ENCODE results near the gene ITGB2.

The ITGB2 gene

GRCh38 chr21:44942566-44942965 lies 21.9 kb upstream of the ITGB2 start:
- H3K9me3 ChIP-seq (ENCODE audit: control insufficient read depth, low read length) = no peaks in the 10 kb centered on the region
- no peak overlapping the region for H2AFZ ChIP-seq
- H3K27ac ChIP-seq = no peak overlapping the region
- H3K79me2 ChIP-seq = peaks cover 3% of the 10 kb centered on the region
- no peak overlapping the region for H3K4me3 ChIP-seq (ENCODE audit: low read depth, low read length)
- H3K36me3 ChIP-seq (ENCODE audit: control insufficient read depth, insufficient read depth, low read length) = no peaks in the 10 kb centered on the region
- H3K9ac ChIP-seq = no peak overlapping the region
- H3K4me1 ChIP-seq = no peaks in the 10 kb centered on the region
- no peak overlapping the region for H3K4me2 ChIP-seq (ENCODE audit: low read length)
- TF ChIP-seq CTCF (IDR thresholded peaks at IDR 0.05) = no peak
- H3K27me3 ChIP-seq (ENCODE audit: control insufficient read depth, insufficient read depth, low read length) = no peaks in the 10 kb centered on the region

DNA sequence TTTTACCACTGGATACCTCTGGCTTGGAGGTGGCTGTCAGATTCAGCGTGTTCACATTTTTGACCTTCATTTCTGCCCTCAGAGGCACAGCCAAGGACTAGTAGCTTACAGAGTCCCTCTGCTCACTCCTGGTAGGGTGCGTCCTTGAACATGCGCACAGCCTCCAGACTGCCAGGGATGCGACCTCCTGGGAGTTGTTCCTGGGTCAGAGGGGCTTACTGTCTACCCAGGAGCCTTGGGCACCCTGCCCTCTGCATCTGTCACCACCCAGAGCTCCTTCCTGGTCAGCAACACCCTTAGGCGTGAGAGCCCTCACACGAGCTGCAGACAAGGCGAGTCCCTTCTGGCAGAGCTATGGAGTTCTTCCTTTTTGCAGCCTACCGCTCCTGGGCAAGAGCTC lies 20.9 kb upstream of the ITGB2 start:
- Histone ChIP-seq H3K4me3 (ENCODE audit: low read depth, low read length) (no peak overlapping the region), H3K4me1 (no peaks in the 10 kb centered on the region), H3K9ac (no peak overlapping the region), H3K36me3 (ENCODE audit: control insufficient read depth, insufficient read depth, low read length) (no peaks in the 10 kb centered on the region), H2AFZ (no peak overlapping the region), H3K27ac (no peak overlapping the region), H3K27me3 (ENCODE audit: control insufficient read depth, insufficient read depth, low read length) (no peaks in the 10 kb centered on the region), H3K9me3 (ENCODE audit: control insufficient read depth, low read length) (no peaks in the 10 kb centered on the region), H3K4me2 (ENCODE audit: low read length) (no peak overlapping the region), H3K79me2 (peaks cover 3% of the 10 kb centered on the region)
- no peak for TF ChIP-seq CTCF (IDR thresholded peaks at IDR 0.05)

- Histone ChIP-seq H3K4me1 (no peaks in the 10 kb centered on the region), H3K4me3 (ENCODE audit: low read depth, low read length) (peak overlapping the region; percentile 68), H3K79me2 (peaks cover 3% of the 10 kb centered on the region), H3K27me3 (ENCODE audit: control insufficient read depth, insufficient read depth, low read length) (no peaks in the 10 kb centered on the region), H3K36me3 (ENCODE audit: control insufficient read depth, insufficient read depth, low read length) (no peaks in the 10 kb centered on the region), H3K9me3 (ENCODE audit: control insufficient read depth, low read length) (no peaks in the 10 kb centered on the region), H3K4me2 (ENCODE audit: low read length) (peak overlapping the region; percentile 88), H3K9ac (no peak overlapping the region), H2AFZ (peak overlapping the region; percentile 93), H3K27ac (no peak overlapping the region)
- TF ChIP-seq CTCF (IDR thresholded peaks at IDR 0.05) = no peak
Measured at GRCh38 chr21:44940116-44940631, 19.5 kb upstream of the ITGB2 start.

DNA sequence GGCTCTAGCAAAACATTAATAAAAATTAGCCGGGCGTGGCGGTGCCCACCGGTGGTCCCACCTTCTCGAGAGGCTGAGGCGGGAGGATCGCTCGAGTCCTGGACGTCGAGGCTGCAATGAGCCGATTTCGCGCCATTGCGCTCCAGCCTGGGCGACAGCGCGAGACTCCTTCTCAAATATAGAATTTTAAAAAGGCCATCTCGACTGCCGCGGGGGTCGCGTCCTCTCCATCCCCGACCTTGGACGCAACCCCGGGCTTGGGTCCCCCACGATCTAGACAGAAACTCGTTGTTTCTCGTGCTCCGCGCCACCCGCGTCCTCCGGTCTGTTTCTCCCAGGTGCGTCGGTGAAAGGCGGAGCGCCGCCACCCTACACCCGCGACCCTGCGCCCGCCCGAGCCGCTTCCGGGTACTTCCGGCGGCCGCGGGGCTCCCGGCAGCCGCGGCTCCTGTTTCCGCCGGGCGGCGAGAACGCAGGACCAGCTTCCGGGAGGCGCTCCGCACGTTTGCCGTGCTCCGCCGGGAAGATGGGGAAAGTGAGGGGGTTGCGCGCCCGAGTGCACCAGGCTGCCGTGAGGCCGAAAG lies 18.9 kb upstream of the ITGB2 start, which contains the start of gene SLX9:
TSS of gene SLX9 (plus strand) at position 498 of the 584 bp plus-strand sequence. CDS start at position 527, 29 bp downstream.
- H3K27ac ChIP-seq = no peak within 1 kb of the TSS

More for the DNA sequence above, 18.9 kb upstream of the ITGB2 start, which contains the start of gene SLX9:
- TF ChIP-seq CTCF (IDR thresholded peaks at IDR 0.05) = no peak
- Histone ChIP-seq H3K4me1 (no peaks in the 10 kb centered on the region), H3K79me2 (peaks cover 3% of the 10 kb centered on the region), H3K36me3 (ENCODE audit: control insufficient read depth, insufficient read depth, low read length) (no peaks in the 10 kb centered on the region), H3K27me3 (ENCODE audit: control insufficient read depth, insufficient read depth, low read length) (no peaks in the 10 kb centered on the region), H3K4me2 (ENCODE audit: low read length) (peak within 1 kb of the TSS; percentile 88), H3K9me3 (ENCODE audit: control insufficient read depth, low read length) (no peaks in the 10 kb centered on the region), H3K4me3 (ENCODE audit: low read depth, low read length) (peak within 1 kb of the TSS; percentile 68), H2AFZ (peak within 1 kb of the TSS; percentile 93), H3K9ac (no peak within 1 kb of the TSS)
